Lung (tissue), 12 donors: ENCODE results near the gene CDK5RAP2. TPM values are rescaled to one million over a fixed set of nuclear protein-coding genes. Genes with fewer than 3 reads are reported as not detected.
"Not testable (repeated sequence)": the region's sequence is repeated elsewhere in the genome, so short reads cannot be mapped to it uniquely, and the experiment has no call there.

Experiments
- ATAC-seq: fragments of 200-7000 bp; cut with Tn5 transposase; one replicate; pipeline ENCODE4 v1.9.1; 2020; ENCODE audit warnings: moderate number of reproducible peaks; ENCODE audit not compliant: insufficient read depth, low FRiP score
- DNase-seq, 3 donors: peaks; one replicate each; pipeline ENCODE4 v3.0.0-alpha.2; 2013 to 2017
- H3K27ac ChIP-seq, 2 donors: one replicate each; pipeline ENCODE4 v1.5.1; 2013; ENCODE audit warnings: mild to moderate bottlenecking in 2 of 2, moderate library complexity in 2 of 2, control low read depth in 1 of 2, inconsistent platforms in 1 of 2, low read depth in 1 of 2, low read length in 1 of 2
- H3K27me3 ChIP-seq, 3 donors: one replicate each; pipeline ENCODE4 v1.5.1; 2013; ENCODE audit warnings: low read length in 2 of 3; ENCODE audit not compliant: control insufficient read depth in 3 of 3, insufficient read depth in 3 of 3
- H3K36me3 ChIP-seq, 4 donors: one replicate each; pipeline ENCODE4 v1.5.1; 2013; ENCODE audit warnings: low read length in 4 of 4, mild to moderate bottlenecking in 1 of 4, moderate library complexity in 1 of 4; ENCODE audit not compliant: control insufficient read depth in 4 of 4, insufficient read depth in 4 of 4
- H3K4me1 ChIP-seq, 5 donors: one replicate each; pipeline ENCODE4 v1.5.1; 2013; ENCODE audit warnings: low read length in 5 of 5, mild to moderate bottlenecking in 2 of 5, moderate library complexity in 1 of 5; ENCODE audit not compliant: control insufficient read depth in 5 of 5, insufficient read depth in 5 of 5
- H3K4me3 ChIP-seq: one replicate; pipeline ENCODE4 v1.5.1; 2013; ENCODE audit warnings: mild to moderate bottlenecking, control low read depth, moderate library complexity
- H3K9ac ChIP-seq, 2 donors: one replicate each; pipeline ENCODE4 v1.5.1; 2013; ENCODE audit warnings: low read length in 2 of 2, control low read depth in 1 of 2; ENCODE audit not compliant: insufficient read depth in 1 of 2
- H3K9me3 ChIP-seq, 4 donors: one replicate each; pipeline ENCODE4 v1.5.1; 2013; ENCODE audit warnings: low read length in 3 of 4, mild to moderate bottlenecking in 1 of 4, moderate library complexity in 1 of 4; ENCODE audit not compliant: control insufficient read depth in 4 of 4, insufficient read depth in 3 of 4
- CTCF ChIP-seq: IDR thresholded peaks from 2 replicates; pipeline ENCODE4 v1.5.1; 2012; ENCODE audit warnings: mild to moderate bottlenecking; ENCODE audit errors: control extremely low read depth, extremely low read depth
- WGBS, 2 donors: extraction: QIAGEN DNeasy Blood & Tissue Kit; methylation state at CpG; one replicate each; pipeline ENCODE4 v1.1.7; 2013; 5-methylcytosine and 5-hydroxymethylcytosine counted together
- polyA plus RNA-seq, 2 donors: library from polyadenylated mRNA; stranded (reverse); fragments of 200-250 nt; gene quantifications; one replicate each; pipeline ENCODE4 v1.2.1, GENCODE V29; 2013
- total RNA-seq, 2 donors: library from RNA; depleted of rRNA in 1 of 2; stranded (reverse); fragments of >200 nt in 1 of 2; gene quantifications; one replicate each; pipeline ENCODE4 v1.2.1, GENCODE V29; 2014 to 2021
- donor health status: control.
- donor health status: control.
- donor health status: Bipolar disorder and iron deficiency.
- donor health status: healthy.
- donor health status: DM: yes; HTN: yes; CAD: no.

The CDK5RAP2 gene
- total and polyA plus RNA-seq, 4 donors = 25.6 to 65.7 (median 35.9) TPM

GRCh38 chr9:120464176-120464886 is 115.6 kb downstream of the CDK5RAP2 start:
- DNase-seq (no peak), ATAC-seq (no peak)
- peaks cover 0 to 4% (median 0%) of the 10 kb centered on the region in 5 donors for H3K4me1 ChIP-seq
- no peaks in the 10 kb centered on the region for H3K27me3 ChIP-seq
- H3K36me3 ChIP-seq = peaks cover 5 to 13% (median 12%) of the 10 kb centered on the region in 4 donors
- H3K27ac ChIP-seq = no peak overlapping the region
- H3K9me3 ChIP-seq = no peaks in the 10 kb centered on the region
- WGBS, 2 donors = 74 to 85% methylated on average over 6 of the region's 6 CpGs
- no peak overlapping the region for H3K9ac ChIP-seq
- TF ChIP-seq CTCF = no peak
- no peak overlapping the region for H3K4me3 ChIP-seq

GRCh38 chr9:120463765-120464164 is 116.2 kb downstream of the CDK5RAP2 start:
- no peak for TF ChIP-seq CTCF
- no peak overlapping the region for H3K9ac ChIP-seq
- ATAC-seq (no peak), DNase-seq (no peak)
- H3K4me3 ChIP-seq = no peak overlapping the region
- peaks cover 5 to 18% (median 12%) of the 10 kb centered on the region in 4 donors for H3K36me3 ChIP-seq
- no peak overlapping the region for H3K27ac ChIP-seq
- 69% methylated on average over 4 of the region's 4 CpGs for WGBS, 2 donors
- no peaks in the 10 kb centered on the region for H3K9me3 ChIP-seq
- H3K4me1 ChIP-seq = peaks cover 0 to 4% (median 0%) of the 10 kb centered on the region in 5 donors
- no peaks in the 10 kb centered on the region for H3K27me3 ChIP-seq

- 96 to 97% methylated on average over 9 of the region's 9 CpGs for WGBS, 2 donors
- not testable (repeated sequence) for H3K27me3 ChIP-seq, H3K9ac ChIP-seq, H3K9me3 ChIP-seq, DNase-seq, H3K4me1 ChIP-seq, ATAC-seq, H3K4me3 ChIP-seq, H3K27ac ChIP-seq
- peaks cover 2 to 29% (median 23%) of the 10 kb centered on the region in 4 donors for H3K36me3 ChIP-seq
These were observed 118.3 kb downstream of the CDK5RAP2 start for GRCh38 chr9:120461677-120462076.

- H3K36me3 ChIP-seq = peaks cover 16 to 35% (median 26%) of the 10 kb centered on the region in 4 donors
These were observed 123.7 kb downstream of the CDK5RAP2 start for GRCh38 chr9:120456218-120456617.

More at GRCh38 chr9:120456218-120456617, 123.7 kb downstream of the CDK5RAP2 start:
- H3K27ac ChIP-seq = no peak overlapping the region
- DNase-seq = no peak
- TF ChIP-seq CTCF = no peak
- H3K4me1 ChIP-seq = peaks cover 0 to 10% (median 4%) of the 10 kb centered on the region in 5 donors
- H3K27me3 ChIP-seq = no peaks in the 10 kb centered on the region
- H3K9ac ChIP-seq = no peak overlapping the region
- no peak for ATAC-seq
- WGBS, 2 donors = 97% methylated on average over 3 of the region's 3 CpGs
- peaks cover 0 to 2% (median 0%) of the 10 kb centered on the region in 4 donors for H3K9me3 ChIP-seq
- no peak overlapping the region for H3K4me3 ChIP-seq
